H1 (cell line): Measurements from ENCODE around the gene IQUB. TPM values are rescaled to one million over a fixed set of nuclear protein-coding genes. Genes with fewer than 3 reads are reported as not detected.

Experiments
- FOSL1 ChIP-seq: IDR thresholded peaks from 2 replicates; pipeline ENCODE4 v1.6.1; 2011; ENCODE audit warnings: mild to moderate bottlenecking, low read depth, low read length, moderate library complexity; ENCODE audit not compliant: insufficient read depth
- POU5F1 ChIP-seq: IDR thresholded peaks from 2 replicates; pipeline ENCODE4 v1.6.1; 2011; ENCODE audit warnings: low read depth, mild to moderate bottlenecking, low read length, moderate library complexity
- polyA plus RNA-seq, 7 experiments: library from polyadenylated mRNA; depleted of rRNA in 3 of 7; stranded (reverse) in 5 of 7; unstranded in 2 of 7; fragments of >200 nt in 5 of 7; fragments of 200-250 nt in 2 of 7; gene quantifications; 1 replicate in 5 of 7; 2 replicates in 1 of 7; 4 replicates in 1 of 7; pipeline versions ENCODE4 v1.2.1 to v1.2.3, GENCODE V29; 2011 to 2013; ENCODE audit warnings: missing spikeins in 2 of 7, mixed read lengths in 2 of 7
- total RNA-seq: library from RNA; stranded (reverse); fragmentation: NEBNext Ultra II Directional; extraction: Animal tissue kit (Norgen Biotek cat#: 25700); gene quantifications from 2 replicates; pipeline ENCODE4 v1.2.1, GENCODE V29; 2021
- TF ChIP-seq, protein P1 (sequence below): fragments of 300-600 bp; sonication (generic); IDR thresholded peaks from 2 replicates; pipeline ENCODE4 v1.7.1; 2012; ENCODE audit warnings: low read length, moderate library complexity, mild to moderate bottlenecking, inconsistent platforms; ENCODE audit not compliant: insufficient replicate concordance

Gene IQUB
- total and polyA plus RNA-seq, 2 of the 8 experiments (the other 6 are each of a cell fraction or from before 2014, with no cell fraction given), result 0.12 to 0.82 TPM

DNA sequence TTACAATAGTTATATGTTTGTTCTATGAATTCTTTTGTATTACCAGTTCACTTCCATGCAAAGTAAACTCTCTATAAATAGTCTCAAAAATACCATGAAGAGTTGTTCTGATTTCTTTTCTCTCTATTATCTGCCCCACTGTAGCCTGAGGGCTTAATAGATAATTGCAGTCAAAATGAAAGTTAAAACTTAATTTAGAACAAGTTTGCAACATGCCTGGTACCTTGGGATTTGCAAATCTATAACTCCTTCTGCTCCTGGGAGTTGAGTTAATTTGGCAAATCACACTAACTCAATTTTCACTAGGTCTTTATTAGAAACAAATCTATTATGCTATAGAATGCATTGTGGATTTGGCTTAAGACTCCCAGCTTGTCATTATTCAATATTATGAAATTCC, 45.0 kb upstream of the IQUB start (continued):
- TF ChIP-seq, protein P1, sequence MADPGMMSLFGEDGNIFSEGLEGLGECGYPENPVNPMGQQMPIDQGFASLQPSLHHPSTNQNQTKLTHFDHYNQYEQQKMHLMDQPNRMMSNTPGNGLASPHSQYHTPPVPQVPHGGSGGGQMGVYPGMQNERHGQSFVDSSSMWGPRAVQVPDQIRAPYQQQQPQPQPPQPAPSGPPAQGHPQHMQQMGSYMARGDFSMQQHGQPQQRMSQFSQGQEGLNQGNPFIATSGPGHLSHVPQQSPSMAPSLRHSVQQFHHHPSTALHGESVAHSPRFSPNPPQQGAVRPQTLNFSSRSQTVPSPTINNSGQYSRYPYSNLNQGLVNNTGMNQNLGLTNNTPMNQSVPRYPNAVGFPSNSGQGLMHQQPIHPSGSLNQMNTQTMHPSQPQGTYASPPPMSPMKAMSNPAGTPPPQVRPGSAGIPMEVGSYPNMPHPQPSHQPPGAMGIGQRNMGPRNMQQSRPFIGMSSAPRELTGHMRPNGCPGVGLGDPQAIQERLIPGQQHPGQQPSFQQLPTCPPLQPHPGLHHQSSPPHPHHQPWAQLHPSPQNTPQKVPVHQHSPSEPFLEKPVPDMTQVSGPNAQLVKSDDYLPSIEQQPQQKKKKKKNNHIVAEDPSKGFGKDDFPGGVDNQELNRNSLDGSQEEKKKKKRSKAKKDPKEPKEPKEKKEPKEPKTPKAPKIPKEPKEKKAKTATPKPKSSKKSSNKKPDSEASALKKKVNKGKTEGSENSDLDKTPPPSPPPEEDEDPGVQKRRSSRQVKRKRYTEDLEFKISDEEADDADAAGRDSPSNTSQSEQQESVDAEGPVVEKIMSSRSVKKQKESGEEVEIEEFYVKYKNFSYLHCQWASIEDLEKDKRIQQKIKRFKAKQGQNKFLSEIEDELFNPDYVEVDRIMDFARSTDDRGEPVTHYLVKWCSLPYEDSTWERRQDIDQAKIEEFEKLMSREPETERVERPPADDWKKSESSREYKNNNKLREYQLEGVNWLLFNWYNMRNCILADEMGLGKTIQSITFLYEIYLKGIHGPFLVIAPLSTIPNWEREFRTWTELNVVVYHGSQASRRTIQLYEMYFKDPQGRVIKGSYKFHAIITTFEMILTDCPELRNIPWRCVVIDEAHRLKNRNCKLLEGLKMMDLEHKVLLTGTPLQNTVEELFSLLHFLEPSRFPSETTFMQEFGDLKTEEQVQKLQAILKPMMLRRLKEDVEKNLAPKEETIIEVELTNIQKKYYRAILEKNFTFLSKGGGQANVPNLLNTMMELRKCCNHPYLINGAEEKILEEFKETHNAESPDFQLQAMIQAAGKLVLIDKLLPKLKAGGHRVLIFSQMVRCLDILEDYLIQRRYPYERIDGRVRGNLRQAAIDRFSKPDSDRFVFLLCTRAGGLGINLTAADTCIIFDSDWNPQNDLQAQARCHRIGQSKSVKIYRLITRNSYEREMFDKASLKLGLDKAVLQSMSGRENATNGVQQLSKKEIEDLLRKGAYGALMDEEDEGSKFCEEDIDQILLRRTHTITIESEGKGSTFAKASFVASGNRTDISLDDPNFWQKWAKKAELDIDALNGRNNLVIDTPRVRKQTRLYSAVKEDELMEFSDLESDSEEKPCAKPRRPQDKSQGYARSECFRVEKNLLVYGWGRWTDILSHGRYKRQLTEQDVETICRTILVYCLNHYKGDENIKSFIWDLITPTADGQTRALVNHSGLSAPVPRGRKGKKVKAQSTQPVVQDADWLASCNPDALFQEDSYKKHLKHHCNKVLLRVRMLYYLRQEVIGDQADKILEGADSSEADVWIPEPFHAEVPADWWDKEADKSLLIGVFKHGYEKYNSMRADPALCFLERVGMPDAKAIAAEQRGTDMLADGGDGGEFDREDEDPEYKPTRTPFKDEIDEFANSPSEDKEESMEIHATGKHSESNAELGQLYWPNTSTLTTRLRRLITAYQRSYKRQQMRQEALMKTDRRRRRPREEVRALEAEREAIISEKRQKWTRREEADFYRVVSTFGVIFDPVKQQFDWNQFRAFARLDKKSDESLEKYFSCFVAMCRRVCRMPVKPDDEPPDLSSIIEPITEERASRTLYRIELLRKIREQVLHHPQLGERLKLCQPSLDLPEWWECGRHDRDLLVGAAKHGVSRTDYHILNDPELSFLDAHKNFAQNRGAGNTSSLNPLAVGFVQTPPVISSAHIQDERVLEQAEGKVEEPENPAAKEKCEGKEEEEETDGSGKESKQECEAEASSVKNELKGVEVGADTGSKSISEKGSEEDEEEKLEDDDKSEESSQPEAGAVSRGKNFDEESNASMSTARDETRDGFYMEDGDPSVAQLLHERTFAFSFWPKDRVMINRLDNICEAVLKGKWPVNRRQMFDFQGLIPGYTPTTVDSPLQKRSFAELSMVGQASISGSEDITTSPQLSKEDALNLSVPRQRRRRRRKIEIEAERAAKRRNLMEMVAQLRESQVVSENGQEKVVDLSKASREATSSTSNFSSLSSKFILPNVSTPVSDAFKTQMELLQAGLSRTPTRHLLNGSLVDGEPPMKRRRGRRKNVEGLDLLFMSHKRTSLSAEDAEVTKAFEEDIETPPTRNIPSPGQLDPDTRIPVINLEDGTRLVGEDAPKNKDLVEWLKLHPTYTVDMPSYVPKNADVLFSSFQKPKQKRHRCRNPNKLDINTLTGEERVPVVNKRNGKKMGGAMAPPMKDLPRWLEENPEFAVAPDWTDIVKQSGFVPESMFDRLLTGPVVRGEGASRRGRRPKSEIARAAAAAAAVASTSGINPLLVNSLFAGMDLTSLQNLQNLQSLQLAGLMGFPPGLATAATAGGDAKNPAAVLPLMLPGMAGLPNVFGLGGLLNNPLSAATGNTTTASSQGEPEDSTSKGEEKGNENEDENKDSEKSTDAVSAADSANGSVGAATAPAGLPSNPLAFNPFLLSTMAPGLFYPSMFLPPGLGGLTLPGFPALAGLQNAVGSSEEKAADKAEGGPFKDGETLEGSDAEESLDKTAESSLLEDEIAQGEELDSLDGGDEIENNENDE, result no peak
- no peak for TF ChIP-seq POU5F1
- no peak for TF ChIP-seq FOSL1
